Activated T-helper 17 cell treated with anti-CD3 and anti-CD28 coated beads, Interleukin-2, amount 50 U/mL, for 72 hours (primary cell): Measurements from ENCODE around the gene ZNRF2. TPM values are rescaled to one million over a fixed set of nuclear protein-coding genes. Genes with fewer than 3 reads are reported as not detected.

Experiments
- ATAC-seq: fragments of 150-1000 bp; cut with Tn5 transposase; replicated peaks from 2 replicates; pipeline ENCODE4 v1.10.0; 2021; ENCODE audit warnings: mild to moderate bottlenecking, moderate library complexity
- H3K27ac Mint-ChIP-seq: one replicate; pipeline ENCODE4 v1.8.0; 2022; ENCODE audit warnings: mixed read lengths
- H3K27me3 Mint-ChIP-seq: one replicate; pipeline ENCODE4 v1.8.0; 2022; ENCODE audit warnings: mixed read lengths
- H3K36me3 Mint-ChIP-seq: one replicate; pipeline ENCODE4 v1.8.0; 2022; ENCODE audit warnings: low read depth, mild to moderate bottlenecking, mixed read lengths
- H3K4me1 Mint-ChIP-seq: one replicate; pipeline ENCODE4 v1.8.0; 2022; ENCODE audit warnings: mixed read lengths
- H3K4me3 Mint-ChIP-seq: one replicate; pipeline ENCODE4 v1.8.0; 2022; ENCODE audit warnings: mild to moderate bottlenecking, mixed read lengths
- H3K9me3 Mint-ChIP-seq: one replicate; pipeline ENCODE4 v1.8.0; 2022; ENCODE audit warnings: mixed read lengths
- total RNA-seq, 2 donors: library from RNA; stranded (reverse); gene quantifications; one replicate each; pipeline ENCODE4 v1.2.3, GENCODE V29; 2022

The ZNRF2 gene
- total RNA-seq, 2 donors from 2014 or later: 6.7 to 9.8 TPM

- no peaks in the 10 kb centered on the region for H3K9me3 Mint-ChIP-seq
- ATAC-seq: peak; percentile 57
- no peak overlapping the region for H3K4me3 Mint-ChIP-seq
- H3K27me3 Mint-ChIP-seq: no peaks in the 10 kb centered on the region
- no peak overlapping the region for H3K27ac Mint-ChIP-seq
- no peaks in the 10 kb centered on the region for H3K4me1 Mint-ChIP-seq
- H3K36me3 Mint-ChIP-seq: no peaks in the 10 kb centered on the region
Observed at GRCh38 chr7:30390736-30391636, 106.6 kb downstream of the ZNRF2 start.

DNA sequence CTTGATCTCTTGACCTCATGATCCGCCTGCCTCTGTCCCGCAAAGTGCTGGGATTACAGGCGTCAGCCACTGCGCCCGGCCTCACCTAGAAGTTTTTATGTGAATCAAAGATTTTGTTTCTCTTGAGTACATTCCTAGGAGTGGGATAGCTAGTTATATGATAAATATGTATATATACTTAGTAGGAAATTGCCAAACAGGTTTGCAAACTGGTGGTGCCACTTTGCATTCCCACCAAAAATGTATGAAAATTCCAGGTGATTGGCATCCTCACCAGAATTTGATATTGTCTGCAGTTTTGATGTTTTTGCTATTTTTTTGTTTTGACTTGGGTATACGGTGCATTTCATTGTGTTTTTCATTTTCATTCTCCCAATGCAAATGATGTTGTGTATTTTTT is 107.4 kb downstream of the ZNRF2 start:
- Mint-ChIP-seq H3K4me1 (no peaks in the 10 kb centered on the region), H3K27ac (no peak overlapping the region), H3K27me3 (no peaks in the 10 kb centered on the region), H3K36me3 (no peaks in the 10 kb centered on the region), H3K4me3 (no peak overlapping the region), H3K9me3 (no peaks in the 10 kb centered on the region)
- no peak for ATAC-seq

GRCh38 chr7:30395676-30396075 is 111.3 kb downstream of the ZNRF2 start:
- Mint-ChIP-seq H3K9me3 (no peaks in the 10 kb centered on the region), H3K4me1 (no peaks in the 10 kb centered on the region), H3K27me3 (no peaks in the 10 kb centered on the region), H3K36me3 (no peaks in the 10 kb centered on the region), H3K4me3 (no peak overlapping the region), H3K27ac (no peak overlapping the region)
- ATAC-seq: no peak

GRCh38 chr7:30396389-30396788 is 112.0 kb downstream of the ZNRF2 start:
- no peak for ATAC-seq
- H3K4me1 Mint-ChIP-seq: no peaks in the 10 kb centered on the region
- H3K27ac Mint-ChIP-seq: no peak overlapping the region
- H3K36me3 Mint-ChIP-seq: no peaks in the 10 kb centered on the region
- no peaks in the 10 kb centered on the region for H3K27me3 Mint-ChIP-seq
- H3K4me3 Mint-ChIP-seq: no peak overlapping the region
- H3K9me3 Mint-ChIP-seq: no peaks in the 10 kb centered on the region

DNA sequence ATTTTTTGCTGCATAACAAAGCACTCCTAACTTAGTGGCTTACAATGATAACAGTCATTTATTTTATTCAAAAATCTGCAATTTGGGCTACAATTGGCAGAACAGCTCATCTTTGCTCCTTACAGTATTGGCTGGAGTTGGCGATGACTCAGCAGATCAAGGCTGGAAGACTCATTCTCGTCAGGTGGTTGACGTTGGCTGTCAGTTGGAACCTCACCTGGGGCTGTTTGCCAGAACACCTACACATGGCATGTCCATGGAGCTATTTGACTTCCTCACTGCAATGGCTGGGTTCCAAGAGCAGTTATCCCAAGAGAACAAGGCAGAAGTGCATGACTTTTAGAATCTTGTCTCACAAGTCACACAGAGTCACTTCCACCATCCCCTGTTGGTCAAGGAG is 119.1 kb downstream of the ZNRF2 start:
- no peak for ATAC-seq
- Mint-ChIP-seq H3K4me1 (no peaks in the 10 kb centered on the region), H3K27ac (no peak overlapping the region), H3K4me3 (no peak overlapping the region), H3K36me3 (peaks cover 12% of the 10 kb centered on the region), H3K27me3 (no peaks in the 10 kb centered on the region), H3K9me3 (no peaks in the 10 kb centered on the region)

- Mint-ChIP-seq H3K4me1 (no peaks in the 10 kb centered on the region), H3K27ac (no peak overlapping the region), H3K4me3 (no peak overlapping the region), H3K36me3 (peaks cover 12% of the 10 kb centered on the region), H3K27me3 (no peaks in the 10 kb centered on the region), H3K9me3 (no peaks in the 10 kb centered on the region)
- ATAC-seq: no peak
Observed at GRCh38 chr7:30405179-30405578, 120.8 kb downstream of the ZNRF2 start.

GRCh38 chr7:30406664-30407425 is 122.4 kb downstream of the ZNRF2 start:
- Mint-ChIP-seq H3K9me3 (no peaks in the 10 kb centered on the region), H3K36me3 (peaks cover 12% of the 10 kb centered on the region), H3K4me1 (no peaks in the 10 kb centered on the region), H3K27me3 (no peaks in the 10 kb centered on the region), H3K27ac (no peak overlapping the region), H3K4me3 (no peak overlapping the region)
- ATAC-seq: no peak

- no peak overlapping the region for H3K27ac Mint-ChIP-seq
- no peaks in the 10 kb centered on the region for H3K27me3 Mint-ChIP-seq
- H3K9me3 Mint-ChIP-seq: no peaks in the 10 kb centered on the region
- H3K4me1 Mint-ChIP-seq: no peaks in the 10 kb centered on the region
- H3K4me3 Mint-ChIP-seq: no peak overlapping the region
- no peak for ATAC-seq
- H3K36me3 Mint-ChIP-seq: no peaks in the 10 kb centered on the region
Observed at GRCh38 chr7:30411173-30411572, 126.8 kb downstream of the ZNRF2 start.

DNA sequence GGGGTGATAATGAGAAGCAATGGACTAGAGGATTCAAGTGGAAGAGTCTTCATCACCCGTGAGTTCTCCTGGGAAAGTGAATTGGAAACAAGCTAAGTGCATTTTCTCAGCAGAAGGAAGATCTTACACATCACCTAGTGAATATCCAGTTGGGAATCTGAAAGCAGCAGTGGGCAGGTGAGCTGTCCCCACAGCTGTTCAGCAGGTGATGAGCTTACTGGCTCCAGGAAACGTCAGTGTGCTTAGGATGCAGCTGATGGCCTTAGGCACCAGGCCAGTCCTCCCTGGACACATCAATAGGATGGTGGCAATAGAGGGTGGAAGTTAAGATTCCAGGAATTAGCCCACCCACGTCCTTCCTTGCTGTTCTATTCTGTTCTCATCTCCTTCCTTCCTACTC is 127.5 kb downstream of the ZNRF2 start:
- H3K4me3 Mint-ChIP-seq: no peak overlapping the region
- H3K36me3 Mint-ChIP-seq: no peaks in the 10 kb centered on the region
- H3K27ac Mint-ChIP-seq: no peak overlapping the region
- no peaks in the 10 kb centered on the region for H3K4me1 Mint-ChIP-seq
- no peak for ATAC-seq
- H3K27me3 Mint-ChIP-seq: no peaks in the 10 kb centered on the region
- H3K9me3 Mint-ChIP-seq: no peaks in the 10 kb centered on the region

GRCh38 chr7:30412782-30413504 is 128.5 kb downstream of the ZNRF2 start:
- Mint-ChIP-seq H3K4me1 (no peaks in the 10 kb centered on the region), H3K36me3 (no peaks in the 10 kb centered on the region), H3K27ac (no peak overlapping the region), H3K4me3 (no peak overlapping the region), H3K9me3 (no peaks in the 10 kb centered on the region), H3K27me3 (no peaks in the 10 kb centered on the region)
- ATAC-seq: peak; percentile 54

- Mint-ChIP-seq H3K36me3 (no peaks in the 10 kb centered on the region), H3K4me1 (no peaks in the 10 kb centered on the region), H3K4me3 (no peak overlapping the region), H3K9me3 (no peaks in the 10 kb centered on the region), H3K27ac (no peak overlapping the region), H3K27me3 (no peaks in the 10 kb centered on the region)
- no peak for ATAC-seq
Observed at GRCh38 chr7:30413864-30414263, 129.5 kb downstream of the ZNRF2 start.

Other genes with a start within 250 kb of the ZNRF2 start
- 1 to 10 TPM; 4.0 to 6.4 TPM for gene MTURN, start 149.6 kb upstream of the ZNRF2 start, total RNA-seq
- 10 to 100 TPM; 11.4 to 14.5 TPM for gene NOD1, start 194.2 kb downstream of the ZNRF2 start, total RNA-seq
- 10 to 100 TPM; 35.5 to 68.3 TPM for gene GGCT, start 220.2 kb downstream of the ZNRF2 start, total RNA-seq